ENCODE measurements around the gene SLC9A4.

SLC9A4 gene

DNA sequence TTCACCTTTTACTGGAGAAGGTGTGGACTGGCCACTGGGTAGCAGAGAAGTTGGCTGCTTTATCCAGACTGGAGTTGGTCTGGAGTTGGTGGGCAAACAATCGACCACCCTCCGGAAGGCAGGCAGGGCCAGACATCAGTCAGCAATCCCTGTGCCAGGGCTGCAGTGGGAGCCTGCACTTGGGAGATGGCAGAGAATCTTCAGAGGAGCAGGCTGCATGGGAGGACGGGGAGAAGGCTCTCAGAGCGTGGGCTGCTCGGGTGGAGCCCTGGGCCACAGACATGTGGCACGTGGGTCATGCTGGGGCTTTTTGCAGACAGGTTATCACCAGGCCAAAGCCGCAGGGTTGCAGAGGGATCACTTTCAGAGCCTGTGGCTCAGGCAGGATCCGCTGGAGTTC is 29.6 kb downstream of the SLC9A4 start:
- TF ChIP-seq, protein P1, sequence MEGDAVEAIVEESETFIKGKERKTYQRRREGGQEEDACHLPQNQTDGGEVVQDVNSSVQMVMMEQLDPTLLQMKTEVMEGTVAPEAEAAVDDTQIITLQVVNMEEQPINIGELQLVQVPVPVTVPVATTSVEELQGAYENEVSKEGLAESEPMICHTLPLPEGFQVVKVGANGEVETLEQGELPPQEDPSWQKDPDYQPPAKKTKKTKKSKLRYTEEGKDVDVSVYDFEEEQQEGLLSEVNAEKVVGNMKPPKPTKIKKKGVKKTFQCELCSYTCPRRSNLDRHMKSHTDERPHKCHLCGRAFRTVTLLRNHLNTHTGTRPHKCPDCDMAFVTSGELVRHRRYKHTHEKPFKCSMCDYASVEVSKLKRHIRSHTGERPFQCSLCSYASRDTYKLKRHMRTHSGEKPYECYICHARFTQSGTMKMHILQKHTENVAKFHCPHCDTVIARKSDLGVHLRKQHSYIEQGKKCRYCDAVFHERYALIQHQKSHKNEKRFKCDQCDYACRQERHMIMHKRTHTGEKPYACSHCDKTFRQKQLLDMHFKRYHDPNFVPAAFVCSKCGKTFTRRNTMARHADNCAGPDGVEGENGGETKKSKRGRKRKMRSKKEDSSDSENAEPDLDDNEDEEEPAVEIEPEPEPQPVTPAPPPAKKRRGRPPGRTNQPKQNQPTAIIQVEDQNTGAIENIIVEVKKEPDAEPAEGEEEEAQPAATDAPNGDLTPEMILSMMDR (IDR thresholded peaks at IDR 0.05): no peak

DNA sequence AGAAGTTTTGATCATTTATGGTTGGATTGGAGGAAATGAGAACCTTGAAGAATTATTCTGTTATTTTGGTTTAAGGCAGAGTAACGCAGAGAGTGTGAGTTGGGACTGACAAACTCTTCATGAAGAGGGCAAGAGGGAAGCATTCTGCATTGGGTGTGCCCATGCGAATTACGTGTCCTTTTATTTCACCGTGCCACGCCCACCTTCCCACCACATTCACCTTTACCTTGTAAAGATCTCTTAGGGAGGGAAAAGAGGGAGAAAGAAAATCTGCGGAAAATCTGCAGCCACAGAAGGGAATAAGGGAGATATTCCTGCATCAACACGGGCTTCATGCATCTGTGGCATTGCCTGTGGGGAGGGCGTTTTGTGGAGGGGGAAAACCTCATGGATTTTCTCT is 31.8 kb downstream of the SLC9A4 start:
- TF ChIP-seq, protein P1 (IDR thresholded peaks at IDR 0.05): no peak

DNA sequence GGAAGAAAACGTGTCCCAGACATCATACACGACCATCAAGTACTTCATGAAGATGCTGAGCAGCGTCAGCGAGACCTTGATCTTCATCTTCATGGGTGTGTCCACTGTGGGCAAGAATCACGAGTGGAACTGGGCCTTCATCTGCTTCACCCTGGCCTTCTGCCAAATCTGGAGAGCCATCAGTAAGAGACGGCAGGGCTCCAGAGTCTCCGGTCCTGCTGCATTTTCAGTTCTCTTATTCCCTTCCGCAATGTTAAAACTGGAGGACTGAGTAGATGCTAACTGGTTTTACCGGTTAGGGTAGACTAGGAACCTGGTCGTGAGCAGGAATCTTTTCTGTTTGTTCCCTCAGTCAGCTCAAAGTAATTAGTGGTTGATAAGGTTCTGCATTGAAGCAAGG is 32.3 kb downstream of the SLC9A4 start:
- TF ChIP-seq, protein P1 (IDR thresholded peaks at IDR 0.05): no peak

DNA sequence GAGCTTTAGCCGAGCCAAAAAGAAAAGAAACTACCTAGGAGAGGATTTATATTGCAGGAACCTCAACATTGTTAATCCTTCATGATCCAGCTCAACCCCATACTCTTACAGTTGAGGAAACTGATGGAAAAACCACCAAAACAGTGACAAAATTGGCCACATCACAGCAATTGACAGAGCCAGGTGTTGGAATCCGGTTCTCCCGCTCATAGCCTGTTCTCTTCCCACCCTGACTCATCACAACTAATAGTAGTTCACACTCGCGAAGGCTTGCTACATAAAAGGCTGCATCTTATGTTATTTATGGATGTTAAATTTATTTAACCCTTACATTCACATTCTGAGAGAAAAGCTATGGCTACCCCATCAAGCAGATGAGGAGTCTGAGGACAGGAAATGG is 33.7 kb downstream of the SLC9A4 start:
- TF ChIP-seq, protein P1 (IDR thresholded peaks at IDR 0.05): no peak

DNA sequence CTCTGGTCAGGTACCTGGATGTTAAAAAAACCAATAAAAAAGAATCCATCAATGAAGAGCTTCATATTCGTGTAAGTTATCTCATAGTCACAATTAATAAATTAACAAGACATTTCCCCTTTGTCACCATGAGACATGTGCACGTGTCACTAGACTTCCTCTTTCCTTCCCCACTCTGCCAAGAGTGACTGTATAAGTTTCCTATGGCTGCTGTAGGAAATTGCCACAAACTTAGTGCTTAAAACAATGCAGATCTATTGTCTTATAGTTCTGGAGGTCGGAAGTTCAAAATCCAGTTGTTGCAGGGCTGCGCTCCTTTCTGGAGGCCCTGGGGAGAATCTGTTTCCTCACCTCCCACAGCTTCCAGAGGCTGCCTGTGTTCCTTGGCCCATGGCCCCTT is 35.8 kb downstream of the SLC9A4 start:
- TF ChIP-seq, protein P1 (IDR thresholded peaks at IDR 0.05): no peak

DNA sequence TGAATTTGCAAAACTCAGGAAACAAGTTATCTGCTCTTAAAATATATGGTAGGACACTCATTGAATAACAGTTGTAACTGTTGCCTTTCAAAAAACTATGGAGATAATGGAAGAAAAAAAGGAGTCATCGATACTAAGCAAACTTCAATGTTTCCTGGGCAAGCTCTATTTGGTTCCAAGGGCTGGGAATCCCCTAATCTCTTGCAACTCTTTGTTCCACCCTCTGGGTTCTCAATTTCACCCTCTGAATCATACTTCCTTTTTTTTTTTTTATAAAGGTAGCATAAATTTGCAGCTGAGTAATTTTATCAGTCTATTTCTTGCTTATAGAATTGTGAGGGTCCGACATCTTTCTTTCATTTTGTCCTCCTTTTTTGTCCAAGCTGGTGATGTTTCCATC is 36.7 kb downstream of the SLC9A4 start:
- TF ChIP-seq, protein P1 (IDR thresholded peaks at IDR 0.05): no peak

DNA sequence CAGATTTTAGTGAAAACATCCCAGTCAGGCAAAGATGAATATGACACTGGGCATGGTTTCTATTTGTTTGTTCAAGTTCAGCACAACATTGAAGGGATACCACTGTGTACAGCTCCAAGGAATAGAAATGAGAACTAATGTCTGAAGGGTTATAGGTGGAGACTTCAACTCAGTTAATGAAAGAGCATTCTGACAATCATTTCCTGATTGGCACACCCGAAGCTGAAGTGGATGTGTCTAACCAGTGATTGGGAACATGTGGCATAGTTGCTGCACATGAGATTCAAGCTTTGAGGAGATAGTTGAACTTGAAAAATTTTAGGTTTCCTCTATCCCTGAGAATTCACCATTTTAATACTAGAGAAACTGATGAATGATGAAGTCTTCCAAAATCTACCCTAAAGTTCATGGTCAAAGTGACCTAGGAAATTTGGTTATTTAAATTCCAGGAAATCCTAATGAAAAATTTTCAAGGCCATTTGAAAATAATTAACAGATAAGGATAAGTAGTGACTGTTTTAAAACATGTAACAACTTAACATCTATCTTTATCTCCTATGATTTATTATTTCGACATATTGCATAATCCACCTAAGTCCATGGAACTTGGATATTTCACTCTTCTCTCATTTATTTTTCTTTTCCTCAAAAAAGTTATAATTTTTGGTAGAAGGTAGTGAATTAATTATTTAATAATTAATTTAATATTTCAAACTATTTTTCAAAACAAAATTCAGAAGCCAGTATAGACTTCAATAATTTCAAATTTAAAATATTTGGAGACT is 38.0 kb downstream of the SLC9A4 start:
- TF ChIP-seq, protein P1 (IDR thresholded peaks at IDR 0.05): no peak

DNA sequence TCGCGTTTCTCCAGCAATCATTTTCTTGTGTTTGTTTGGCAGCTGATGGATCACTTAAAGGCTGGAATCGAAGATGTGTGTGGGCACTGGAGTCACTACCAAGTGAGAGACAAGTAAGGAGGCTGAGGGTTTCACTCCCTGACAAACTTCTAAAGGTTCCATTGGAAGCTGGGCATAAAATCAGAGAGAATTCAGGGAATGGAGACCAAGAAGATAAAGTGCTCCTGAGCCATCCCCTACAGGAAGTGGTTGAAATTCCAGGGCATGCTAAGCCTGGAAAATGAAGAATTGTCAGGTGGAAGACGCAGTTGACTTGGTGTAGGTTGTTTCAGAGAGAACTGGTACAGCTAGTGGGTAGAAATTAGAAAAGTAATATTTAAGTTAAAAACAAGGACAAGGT is 39.1 kb downstream of the SLC9A4 start:
- TF ChIP-seq, protein P1 (IDR thresholded peaks at IDR 0.05): no peak
